Measurements from ENCODE around the gene ACTN1.

ACTN1 gene

DNA sequence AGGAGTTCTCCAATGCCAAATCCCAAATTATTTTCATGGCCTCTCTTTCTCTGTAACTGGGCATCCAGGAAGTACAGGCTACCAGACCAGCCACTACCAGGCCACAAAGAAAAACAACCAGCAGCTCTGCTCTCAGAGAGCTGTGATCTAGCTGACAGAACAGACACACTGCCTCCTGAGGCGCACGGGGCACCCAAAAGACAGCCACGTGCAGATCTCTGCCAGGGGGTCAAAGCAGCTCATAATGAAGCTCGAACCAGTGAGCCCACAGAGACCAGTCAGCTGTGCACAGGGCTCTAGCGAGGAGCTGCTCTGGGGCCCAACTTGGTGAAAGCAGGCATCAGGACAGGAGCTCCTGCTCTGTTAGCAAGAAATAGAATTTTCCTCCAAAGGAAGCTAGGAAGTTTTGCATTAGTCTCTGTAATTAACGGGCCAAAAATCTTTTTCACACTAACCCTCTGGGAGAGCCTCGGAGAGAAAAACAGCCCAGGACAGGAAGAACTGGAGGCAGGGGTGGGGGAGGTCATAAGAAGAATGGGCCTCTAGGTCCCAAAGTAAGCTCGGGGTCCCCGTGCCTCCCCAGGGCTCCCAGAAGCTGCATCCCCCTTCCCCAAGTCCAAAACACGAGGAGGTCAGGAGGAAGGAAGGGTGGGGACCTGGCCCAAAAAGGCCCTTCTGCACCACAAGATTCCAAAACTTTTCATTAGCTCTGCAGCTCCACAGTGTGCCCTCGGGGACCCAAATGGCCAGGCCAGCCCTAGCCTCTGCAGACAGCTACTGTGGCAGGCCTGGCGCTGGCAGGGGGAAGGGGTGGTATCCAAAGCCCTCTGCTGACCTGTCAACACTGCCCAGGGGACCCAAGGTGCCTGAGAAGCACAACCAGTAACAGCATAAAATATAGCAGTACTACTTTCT, 30.2 kb downstream of the ACTN1 start:
- TF ChIP-seq POLR2A (IDR thresholded peaks at IDR 0.05; ENCODE audit: low read depth, low read length): no peak
- TF ChIP-seq TAF1 (IDR thresholded peaks at IDR 0.05; ENCODE audit: low read depth, low read length): no peak
- FAIRE-seq (no peak), DNase-seq (ENCODE audit: insufficient read length, low spot score) (no peak)

- no peak for FAIRE-seq
- no peak for DNase-seq (ENCODE audit: insufficient read length, low spot score)
- TF ChIP-seq PAX5 (IDR thresholded peaks at IDR 0.05; ENCODE audit: insufficient read depth, low read length, severe bottlenecking) (no peak), POLR2AphosphoS5 (IDR thresholded peaks at IDR 0.05; ENCODE audit: low read depth, low read length) (no peak), SPI1 (IDR thresholded peaks at IDR 0.05; ENCODE audit: low read depth, low read length) (no peak), TAF1 (IDR thresholded peaks at IDR 0.05; ENCODE audit: low read depth, low read length) (no peak), POU2F2 (IDR thresholded peaks at IDR 0.05; ENCODE audit: low read depth, low read length) (no peak), POLR2A (IDR thresholded peaks at IDR 0.05; ENCODE audit: low read depth, low read length) (no peak)
Measured at GRCh38 chr14:68947802-68948201, 31.3 kb downstream of the ACTN1 start.

DNA sequence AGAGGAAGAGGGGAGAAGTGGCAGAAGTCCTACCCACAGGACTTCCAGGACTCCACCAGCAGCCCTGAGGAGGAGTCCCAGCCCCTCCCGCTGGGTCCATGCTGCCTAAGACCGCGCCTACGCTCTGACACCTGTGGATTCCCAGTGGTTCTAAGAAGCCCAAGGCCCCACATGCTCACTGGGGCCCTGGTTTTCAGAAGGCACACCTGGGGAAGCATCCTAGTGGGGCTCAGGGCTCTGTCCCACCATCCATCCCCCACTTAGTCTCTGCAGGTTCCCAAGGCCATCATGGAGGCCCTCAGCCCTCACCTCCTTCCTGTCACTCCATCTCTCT, 32.6 kb downstream of the ACTN1 start:
- no peak for DNase-seq (ENCODE audit: insufficient read length, low spot score)
- TF ChIP-seq SPI1 (IDR thresholded peaks at IDR 0.05; ENCODE audit: low read depth, low read length) (no peak), POU2F2 (IDR thresholded peaks at IDR 0.05; ENCODE audit: low read depth, low read length) (no peak), POLR2A (IDR thresholded peaks at IDR 0.05; ENCODE audit: low read depth, low read length) (no peak), PAX5 (IDR thresholded peaks at IDR 0.05; ENCODE audit: insufficient read depth, low read length, severe bottlenecking) (no peak)
- FAIRE-seq: no peak

GRCh38 chr14:68945585-68946488, 33.3 kb downstream of the ACTN1 start:
- TF ChIP-seq POLR2A (IDR thresholded peaks at IDR 0.05; ENCODE audit: low read depth, low read length) (no peak), TAF1 (IDR thresholded peaks at IDR 0.05; ENCODE audit: low read depth, low read length) (no peak), PAX5 (IDR thresholded peaks at IDR 0.05; ENCODE audit: insufficient read depth, low read length, severe bottlenecking) (no peak), POLR2AphosphoS5 (IDR thresholded peaks at IDR 0.05; ENCODE audit: low read depth, low read length) (no peak), POU2F2 (IDR thresholded peaks at IDR 0.05; ENCODE audit: low read depth, low read length) (no peak), SPI1 (IDR thresholded peaks at IDR 0.05; ENCODE audit: low read depth, low read length) (no peak)
- FAIRE-seq (no peak), DNase-seq (ENCODE audit: insufficient read length, low spot score) (no peak)

- DNase-seq (ENCODE audit: insufficient read length, low spot score) (no peak), FAIRE-seq (no peak)
- TF ChIP-seq POU2F2 (IDR thresholded peaks at IDR 0.05; ENCODE audit: low read depth, low read length) (no peak), TAF1 (IDR thresholded peaks at IDR 0.05; ENCODE audit: low read depth, low read length) (no peak), PAX5 (IDR thresholded peaks at IDR 0.05; ENCODE audit: insufficient read depth, low read length, severe bottlenecking) (no peak), SPI1 (IDR thresholded peaks at IDR 0.05; ENCODE audit: low read depth, low read length) (no peak), POLR2AphosphoS5 (IDR thresholded peaks at IDR 0.05; ENCODE audit: low read depth, low read length) (no peak), POLR2A (IDR thresholded peaks at IDR 0.05; ENCODE audit: low read depth, low read length) (no peak)
Measured at GRCh38 chr14:68945190-68945584, 33.9 kb downstream of the ACTN1 start.

- TF ChIP-seq TAF1 (IDR thresholded peaks at IDR 0.05; ENCODE audit: low read depth, low read length) (no peak), POLR2AphosphoS5 (IDR thresholded peaks at IDR 0.05; ENCODE audit: low read depth, low read length) (no peak), PAX5 (IDR thresholded peaks at IDR 0.05; ENCODE audit: insufficient read depth, low read length, severe bottlenecking) (no peak), SPI1 (IDR thresholded peaks at IDR 0.05; ENCODE audit: low read depth, low read length) (no peak), POLR2A (IDR thresholded peaks at IDR 0.05; ENCODE audit: low read depth, low read length) (no peak), POU2F2 (IDR thresholded peaks at IDR 0.05; ENCODE audit: low read depth, low read length) (no peak)
- no peak for DNase-seq (ENCODE audit: insufficient read length, low spot score)
- FAIRE-seq: no peak
Measured at GRCh38 chr14:68944162-68944561, 34.9 kb downstream of the ACTN1 start.

DNA sequence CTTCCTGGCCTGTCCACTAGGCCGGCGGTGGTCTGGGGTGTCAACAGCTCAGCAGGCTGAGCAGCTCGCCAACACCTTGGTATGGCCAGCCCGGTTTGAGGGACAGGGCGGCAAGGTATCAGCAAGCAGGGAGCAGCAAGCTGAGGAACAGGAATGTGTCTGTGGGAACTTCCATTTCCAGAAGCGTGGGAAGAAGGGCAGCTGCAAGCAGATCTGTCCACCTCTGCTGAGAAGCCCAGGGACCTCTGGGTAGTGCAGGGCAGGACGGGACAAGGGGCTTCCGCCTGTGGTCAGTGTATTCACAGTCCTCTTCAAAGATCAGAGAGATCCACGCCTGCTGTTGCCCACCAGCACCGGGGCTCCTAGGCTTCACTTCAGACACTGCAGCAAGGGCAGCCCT, 36.0 kb downstream of the ACTN1 start:
- no peak for TF ChIP-seq POLR2AphosphoS5 (IDR thresholded peaks at IDR 0.05; ENCODE audit: low read depth, low read length)
- no peak for TF ChIP-seq PAX5 (IDR thresholded peaks at IDR 0.05; ENCODE audit: insufficient read depth, low read length, severe bottlenecking)
- no peak for TF ChIP-seq SPI1 (IDR thresholded peaks at IDR 0.05; ENCODE audit: low read depth, low read length)
- no peak for TF ChIP-seq POLR2A (IDR thresholded peaks at IDR 0.05; ENCODE audit: low read depth, low read length)
- no peak for FAIRE-seq

GRCh38 chr14:68942296-68943035, 36.6 kb downstream of the ACTN1 start:
- FAIRE-seq: no peak
- no peak for DNase-seq (ENCODE audit: insufficient read length, low spot score)
- no peak for TF ChIP-seq SPI1 (IDR thresholded peaks at IDR 0.05; ENCODE audit: low read depth, low read length)
- no peak for TF ChIP-seq POLR2AphosphoS5 (IDR thresholded peaks at IDR 0.05; ENCODE audit: low read depth, low read length)
- no peak for TF ChIP-seq PAX5 (IDR thresholded peaks at IDR 0.05; ENCODE audit: insufficient read depth, low read length, severe bottlenecking)
- no peak for TF ChIP-seq POU2F2 (IDR thresholded peaks at IDR 0.05; ENCODE audit: low read depth, low read length)
- no peak for TF ChIP-seq POLR2A (IDR thresholded peaks at IDR 0.05; ENCODE audit: low read depth, low read length)
- no peak for TF ChIP-seq TAF1 (IDR thresholded peaks at IDR 0.05; ENCODE audit: low read depth, low read length)

More for the DNA sequence above, 36.0 kb downstream of the ACTN1 start:
- DNase-seq (ENCODE audit: insufficient read length, low spot score): no peak

DNA sequence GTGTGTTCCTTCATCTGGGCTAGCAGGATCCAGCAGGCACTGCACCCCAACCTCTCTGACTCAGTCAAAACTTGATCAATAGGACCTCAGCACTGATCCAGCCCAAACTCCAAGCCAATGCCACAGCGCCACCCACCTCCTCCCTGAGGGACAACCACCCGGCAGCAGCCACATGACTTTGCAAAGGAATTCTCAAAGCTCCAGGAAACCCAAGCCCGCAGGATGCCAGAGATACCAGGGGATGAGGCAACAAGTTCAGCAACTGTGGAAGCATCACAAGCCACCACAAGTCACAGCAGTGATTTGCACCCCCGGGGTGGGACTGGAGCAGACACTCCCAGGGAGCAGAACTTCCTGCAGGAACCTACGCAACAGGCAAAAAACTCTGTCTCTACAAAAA, 37.3 kb downstream of the ACTN1 start:
- DNase-seq (ENCODE audit: insufficient read length, low spot score) (no peak), FAIRE-seq (no peak)
- no peak for TF ChIP-seq SPI1 (IDR thresholded peaks at IDR 0.05; ENCODE audit: low read depth, low read length)
- no peak for TF ChIP-seq PAX5 (IDR thresholded peaks at IDR 0.05; ENCODE audit: insufficient read depth, low read length, severe bottlenecking)
